Measurements from ENCODE around the gene PACS2. TPM values are rescaled to one million over a fixed set of nuclear protein-coding genes. Genes with fewer than 3 reads are reported as not detected.
"Not testable (repeated sequence)": the region's sequence is repeated elsewhere in the genome, so short reads cannot be mapped to it uniquely, and the experiment has no call there.

The PACS2 gene
- total RNA-seq, 1 experiment from 2014 or later, result 43.3 TPM

DNA sequence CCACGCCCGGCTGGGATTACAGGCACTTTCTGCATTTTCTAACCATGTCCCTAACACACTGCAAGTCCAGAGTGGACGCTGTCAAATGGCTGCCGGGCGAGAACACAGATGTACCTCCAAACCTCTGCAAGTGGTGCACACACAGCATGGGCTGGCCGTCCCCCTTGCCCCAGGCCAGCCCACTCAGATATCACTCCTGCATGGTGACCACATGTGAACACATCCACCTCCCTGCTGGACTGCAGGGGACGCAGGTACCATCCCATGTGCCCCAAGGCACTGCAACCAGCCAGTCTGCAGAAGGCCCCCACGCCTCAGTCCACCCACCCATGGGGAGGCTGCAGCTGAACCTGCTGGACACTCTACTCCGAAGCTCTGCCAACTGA lies 27.8 kb upstream of the PACS2 start:
- no peaks in the 10 kb centered on the region for H3K9me3 ChIP-seq (ENCODE audit: insufficient read depth, low read depth)
- H2AFZ ChIP-seq, result no peak overlapping the region
- TF ChIP-seq EZH2 (IDR thresholded peaks at IDR 0.05; ENCODE audit: low read depth) (no peak), CTCF (conservative IDR thresholded peaks at IDR 0.05) (no peak)
- H3K4me1 ChIP-seq (replicated peaks; ENCODE audit: insufficient read depth), result no peaks in the 10 kb centered on the region
- H3K27me3 ChIP-seq (ENCODE audit: insufficient read depth, low read depth), result no peaks in the 10 kb centered on the region
- no peaks in the 10 kb centered on the region for H3K9me2 ChIP-seq (ENCODE audit: insufficient read depth)
- DNase-seq, result no peak
- intact Hi-C loops (cut with micrococcal nuclease; ENCODE audit: unreplicated experiment), result no loop called here
- H3K4me2 ChIP-seq, result no peak overlapping the region
- CTCF ChIA-PET, result no interaction called here
- H3K79me2 ChIP-seq (ENCODE audit: low read depth), result peaks cover 5% of the 10 kb centered on the region
- BruUV-seq (replicated peaks), result no TSS peak
- H3K27ac ChIP-seq, result no peak overlapping the region
- H3K36me3 ChIP-seq (ENCODE audit: low read depth), result no peaks in the 10 kb centered on the region
- POLR2A ChIA-PET (ENCODE audit: unreplicated experiment), result no interaction called here
- no peaks in the 10 kb centered on the region for H3F3A ChIP-seq (ENCODE audit: insufficient read depth, low read depth)
- no peak overlapping the region for H3K4me3 ChIP-seq
- H4K20me1 ChIP-seq (ENCODE audit: insufficient read depth), result peaks cover 47% of the 10 kb centered on the region

GRCh38 chr14:105287249-105288102 lies 27.1 kb upstream of the PACS2 start:
- ChIA-PET CTCF (no interaction called here), POLR2A (ENCODE audit: unreplicated experiment) (no interaction called here)
- H3K4me3 ChIP-seq, result no peak overlapping the region
- no TSS peak for BruUV-seq (replicated peaks)
- intact Hi-C loops (cut with micrococcal nuclease; ENCODE audit: unreplicated experiment), result no loop called here
- H3K27me3 ChIP-seq (ENCODE audit: insufficient read depth, low read depth), result no peaks in the 10 kb centered on the region
- no peak for DNase-seq
- H2AFZ ChIP-seq, result no peak overlapping the region
- TF ChIP-seq CTCF (conservative IDR thresholded peaks at IDR 0.05) (no peak), EZH2 (IDR thresholded peaks at IDR 0.05; ENCODE audit: low read depth) (no peak)
- H3F3A ChIP-seq (ENCODE audit: insufficient read depth, low read depth), result no peaks in the 10 kb centered on the region
- H3K4me2 ChIP-seq, result no peak overlapping the region
- no peaks in the 10 kb centered on the region for H3K4me1 ChIP-seq (replicated peaks; ENCODE audit: insufficient read depth)
- no peak overlapping the region for H3K27ac ChIP-seq
- no peaks in the 10 kb centered on the region for H3K36me3 ChIP-seq (ENCODE audit: low read depth)
- no peaks in the 10 kb centered on the region for H3K9me2 ChIP-seq (ENCODE audit: insufficient read depth)
- H3K9me3 ChIP-seq (ENCODE audit: insufficient read depth, low read depth), result no peaks in the 10 kb centered on the region
- peaks cover 11% of the 10 kb centered on the region for H3K79me2 ChIP-seq (ENCODE audit: low read depth)
- H4K20me1 ChIP-seq (ENCODE audit: insufficient read depth), result peaks cover 40% of the 10 kb centered on the region

DNA sequence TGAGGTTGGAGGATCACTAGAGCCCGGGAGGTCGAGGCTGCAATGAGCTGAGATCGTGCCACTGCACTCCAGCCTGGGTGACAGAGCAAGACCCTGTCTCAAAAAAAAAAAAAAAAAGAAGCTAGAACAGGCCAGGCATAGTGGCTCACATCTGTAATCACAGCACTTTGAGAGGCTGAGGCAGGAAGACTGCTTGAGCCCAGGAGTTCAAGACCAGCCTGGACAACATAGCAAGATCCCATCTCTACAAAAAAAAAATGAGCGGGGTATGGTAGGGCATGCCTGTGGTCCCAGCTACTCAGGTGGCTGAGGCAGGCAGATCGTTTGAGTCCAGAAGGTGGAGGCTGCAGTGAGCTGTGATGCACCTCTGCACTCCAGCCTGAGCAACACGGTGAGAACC lies 25.6 kb upstream of the PACS2 start:
- H3K4me2 ChIP-seq; H3F3A ChIP-seq (ENCODE audit: insufficient read depth, low read depth); H3K4me3 ChIP-seq; H3K36me3 ChIP-seq (ENCODE audit: low read depth); H3K27me3 ChIP-seq (ENCODE audit: insufficient read depth, low read depth); H3K9me2 ChIP-seq (ENCODE audit: insufficient read depth); intact Hi-C loops (cut with micrococcal nuclease; ENCODE audit: unreplicated experiment); H3K9me3 ChIP-seq (ENCODE audit: insufficient read depth, low read depth); H2AFZ ChIP-seq; BruUV-seq (replicated peaks); POLR2A ChIA-PET (ENCODE audit: unreplicated experiment); DNase-seq; H3K27ac ChIP-seq; H3K4me1 ChIP-seq (replicated peaks; ENCODE audit: insufficient read depth): not testable (repeated sequence)
- Histone ChIP-seq H3K79me2 (ENCODE audit: low read depth) (peaks cover 22% of the 10 kb centered on the region), H4K20me1 (ENCODE audit: insufficient read depth) (peaks cover 32% of the 10 kb centered on the region)
- CTCF ChIA-PET, result interaction anchor here (0.6 kb wide), 1 partner anchor 13 kb away, joined by 4 read pairs; no protein-coding TSS in a partner anchor

Data from PC-9 (cell line).